ENCODE measurements around the gene PICALM. TPM values are rescaled to one million over a fixed set of nuclear protein-coding genes. Genes with fewer than 3 reads are reported as not detected.

The PICALM gene
- total RNA-seq, 1 experiment from 2014 or later = 90.0 TPM

DNA sequence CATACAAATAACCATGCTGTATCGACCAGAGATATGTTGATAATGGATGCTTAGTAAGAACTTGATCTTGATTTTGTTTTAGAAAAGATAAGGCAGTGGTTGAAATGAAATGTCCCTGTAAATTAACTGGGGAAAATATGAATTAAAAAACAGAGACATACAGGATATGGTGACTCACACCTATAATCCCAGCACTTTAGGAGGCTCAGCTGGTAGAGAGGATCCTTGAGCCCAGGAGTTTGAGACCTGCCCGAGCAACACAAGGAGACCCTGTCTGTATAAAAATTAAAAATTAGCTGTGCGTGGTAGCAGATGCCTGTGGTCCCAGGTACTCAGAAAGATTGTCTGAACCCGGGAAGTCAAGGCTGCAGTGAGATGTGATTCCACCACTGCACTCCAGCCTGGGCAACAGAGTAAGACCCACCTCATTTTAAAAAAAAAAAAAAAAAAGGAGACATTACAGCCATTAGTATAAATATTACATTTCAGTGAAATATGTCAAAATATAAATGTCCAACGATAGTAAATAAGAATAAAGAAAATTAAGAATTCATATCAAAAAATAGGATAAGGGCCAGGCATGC, 4.6 kb downstream of the PICALM start:
- DNase-seq = peak; percentile 41
- H3K36me3 ChIP-seq = peaks cover 16% of the 10 kb centered on the region
- H3K9me3 ChIP-seq = peaks cover 2% of the 10 kb centered on the region; the same call in 1 of the 2 replicates
- peak overlapping the region; percentile 22; the same call in 1 of the 2 replicates for H3K4me3 ChIP-seq
- H3K27me3 ChIP-seq = no peaks in the 10 kb centered on the region

- peaks cover 16% of the 10 kb centered on the region for H3K36me3 ChIP-seq
- peak overlapping the region; percentile 22; the same call in 1 of the 2 replicates for H3K4me3 ChIP-seq
- no peaks in the 10 kb centered on the region for H3K27me3 ChIP-seq
- no peak for DNase-seq
- H3K9me3 ChIP-seq = peaks cover 2% of the 10 kb centered on the region; the same call in 1 of the 2 replicates
These were observed 5.3 kb downstream of the PICALM start for GRCh38 chr11:86063536-86063935.

DNA sequence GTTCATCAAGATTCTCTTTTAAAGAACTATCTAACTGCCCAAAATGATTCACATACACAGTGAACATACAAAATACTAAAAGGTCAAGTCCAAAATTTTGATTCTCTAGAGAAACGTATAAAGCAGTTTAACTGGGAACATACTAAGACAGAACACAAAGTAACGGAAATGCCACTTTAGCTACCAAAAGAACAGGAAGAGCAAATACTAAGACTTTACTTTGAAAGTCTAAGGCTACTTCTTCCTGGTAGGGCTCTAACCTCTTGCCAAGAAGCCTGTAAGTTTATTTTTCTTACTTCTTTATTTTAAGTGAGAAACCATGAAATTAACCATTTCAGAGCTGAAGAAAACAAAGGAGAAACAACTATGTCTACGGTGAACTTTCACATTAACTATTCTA, 6.2 kb downstream of the PICALM start:
- no peak overlapping the region for H3K4me3 ChIP-seq
- DNase-seq = no peak

DNA sequence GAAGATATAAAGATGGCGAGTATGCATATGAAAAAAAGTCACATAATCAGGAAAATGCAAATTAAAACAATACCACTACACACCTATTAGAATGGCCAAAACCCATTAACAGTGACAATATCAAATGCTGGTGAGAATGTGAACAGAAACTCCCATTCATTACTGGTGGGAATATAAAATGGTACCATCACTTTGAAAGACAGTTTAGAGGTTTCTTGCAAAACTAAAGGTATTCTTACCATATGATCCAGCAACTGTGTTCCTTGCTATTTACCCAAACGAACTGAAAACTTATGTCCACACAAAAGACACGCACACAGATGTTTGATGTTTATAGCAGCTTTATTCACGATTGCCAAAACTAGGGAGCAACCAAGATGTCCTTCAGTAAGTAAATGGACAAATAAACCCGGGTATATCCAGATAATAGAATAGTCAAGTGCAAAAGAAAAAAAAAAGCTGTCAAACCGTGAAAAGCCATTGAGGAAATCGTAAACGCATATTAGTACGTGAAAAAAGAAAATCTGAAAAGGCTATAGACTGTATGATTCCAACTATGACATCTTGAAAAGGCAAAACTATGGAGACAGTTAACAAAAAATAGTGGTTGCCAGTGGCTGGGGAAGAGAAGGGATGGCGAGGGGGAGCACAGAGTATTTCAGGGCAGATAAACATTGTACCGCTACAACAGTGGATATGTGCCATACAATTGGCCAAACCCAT, 7.2 kb downstream of the PICALM start:
- no peaks in the 10 kb centered on the region for H3K27me3 ChIP-seq

More for the DNA sequence above, 6.2 kb downstream of the PICALM start:
- no peaks in the 10 kb centered on the region for H3K27me3 ChIP-seq
- H3K9me3 ChIP-seq = peaks cover 2% of the 10 kb centered on the region; the same call in 1 of the 2 replicates
- H3K36me3 ChIP-seq = peaks cover 12% of the 10 kb centered on the region

DNA sequence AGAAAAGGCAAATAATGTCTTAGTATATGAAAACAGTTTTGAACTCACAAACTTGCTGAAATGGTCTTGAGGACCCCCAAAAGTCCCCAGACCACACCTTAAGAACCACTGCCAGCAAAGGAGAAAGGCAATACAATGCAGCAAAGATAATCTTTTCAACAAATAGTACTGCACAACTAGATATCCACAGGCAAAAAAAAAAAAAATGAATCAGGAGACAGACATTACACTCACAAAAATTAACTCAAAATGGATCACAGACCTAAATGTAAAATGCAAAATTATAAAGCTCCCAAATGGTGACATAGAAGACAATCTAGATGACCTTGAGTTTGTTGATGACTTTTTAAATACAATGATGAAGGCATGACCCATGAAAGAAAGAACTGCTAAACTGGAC, 8.3 kb downstream of the PICALM start:
- Histone ChIP-seq H3K36me3 (peaks cover 17% of the 10 kb centered on the region), H3K4me3 (no peak overlapping the region), H3K9me3 (peaks cover 2% of the 10 kb centered on the region; the same call in 1 of the 2 replicates), H3K27me3 (no peaks in the 10 kb centered on the region)
- DNase-seq = no peak

More for the DNA sequence above, 7.2 kb downstream of the PICALM start:
- peaks cover 2% of the 10 kb centered on the region; the same call in 1 of the 2 replicates for H3K9me3 ChIP-seq
- DNase-seq = no peak
- H3K36me3 ChIP-seq = peaks cover 14% of the 10 kb centered on the region
- H3K4me3 ChIP-seq = no peak overlapping the region

DNA sequence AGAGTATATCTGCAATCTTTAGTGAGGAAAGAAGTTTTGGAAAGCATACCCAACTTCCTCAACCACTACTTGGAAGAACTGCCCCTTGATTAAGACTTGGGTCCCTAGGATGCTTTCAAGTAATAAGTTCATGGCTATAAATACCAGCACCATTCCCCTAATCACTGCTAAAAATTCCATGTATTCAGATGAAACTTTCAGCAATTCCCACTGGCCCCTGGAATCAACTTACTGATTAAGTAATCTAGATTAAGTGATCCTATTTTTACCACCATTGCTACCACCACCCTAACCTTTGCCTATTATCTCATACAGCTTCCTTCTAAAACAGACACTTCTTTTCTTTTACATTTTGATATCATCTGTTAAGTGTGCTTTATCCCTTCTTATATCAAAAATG, 10.5 kb downstream of the PICALM start:
- no peak for DNase-seq
- Histone ChIP-seq H3K4me3 (no peak overlapping the region), H3K27me3 (no peaks in the 10 kb centered on the region), H3K9me3 (peaks cover 2% of the 10 kb centered on the region; the same call in 1 of the 2 replicates), H3K36me3 (peaks cover 17% of the 10 kb centered on the region)

DNA sequence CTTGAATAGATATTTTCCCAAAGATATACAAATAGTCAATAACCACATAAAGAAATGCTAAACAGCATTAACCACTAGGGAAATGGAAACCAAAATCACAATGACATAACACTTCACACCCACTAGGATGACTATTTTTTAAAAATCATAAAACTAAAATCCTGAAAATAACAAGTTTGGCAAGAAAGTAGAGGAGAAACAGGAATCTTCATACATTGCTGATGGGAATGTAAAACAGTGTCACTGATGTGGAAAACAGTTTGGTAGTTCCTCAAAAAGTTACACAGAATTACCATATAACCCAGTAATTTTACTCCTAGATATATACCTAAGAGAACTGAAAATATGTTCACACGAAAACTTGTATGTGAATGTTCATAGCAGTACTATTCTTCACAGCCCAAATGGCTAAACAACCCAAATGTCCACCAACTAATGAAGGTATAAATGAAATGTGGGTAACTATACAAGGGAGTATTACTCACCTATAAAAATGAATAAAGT, 12.5 kb downstream of the PICALM start:
- H3K9me3 ChIP-seq = peaks cover 4% of the 10 kb centered on the region; the same call in 1 of the 2 replicates
- DNase-seq = no peak
- no peaks in the 10 kb centered on the region for H3K27me3 ChIP-seq
- H3K36me3 ChIP-seq = peaks cover 13% of the 10 kb centered on the region
- no peak overlapping the region for H3K4me3 ChIP-seq

GRCh38 chr11:86052693-86053641, 15.9 kb downstream of the PICALM start:
- Histone ChIP-seq H3K36me3 (peaks cover 9% of the 10 kb centered on the region), H3K9me3 (0 out of 2 replicates have a peak, but pooled peaks cover 4% of the 10 kb centered on the region), H3K27me3 (no peaks in the 10 kb centered on the region), H3K4me3 (no peak overlapping the region)
- no peak for DNase-seq

DNA sequence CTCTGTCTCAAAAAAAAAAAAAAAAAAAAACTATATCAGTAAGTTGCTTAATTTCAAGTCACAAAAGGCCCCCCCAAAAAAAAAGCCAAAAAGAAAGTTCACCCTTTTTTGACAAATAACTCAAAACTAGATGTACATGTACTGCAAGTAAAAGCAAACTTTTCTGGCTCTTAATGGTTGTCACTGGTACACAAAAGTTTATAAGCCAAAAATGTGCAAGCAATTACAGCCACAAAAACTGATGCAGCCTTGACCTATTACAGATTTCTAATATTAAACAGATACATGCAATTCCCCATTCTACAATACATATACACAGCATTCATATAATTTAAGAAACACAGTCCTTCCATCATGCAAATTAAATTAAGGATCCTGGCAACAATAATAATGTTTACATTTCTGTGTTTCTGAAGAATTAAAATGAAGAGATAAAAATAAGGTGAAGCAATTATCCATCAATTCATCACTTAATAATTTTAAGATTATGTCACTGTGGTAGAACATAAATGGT, 18.6 kb downstream of the PICALM start:
- Histone ChIP-seq H3K9me3 (0 out of 2 replicates have a peak, but pooled peaks cover 4% of the 10 kb centered on the region), H3K4me3 (no peak overlapping the region), H3K36me3 (no peaks in the 10 kb centered on the region; the same call in 1 of the 2 replicates), H3K27me3 (no peaks in the 10 kb centered on the region)
- no peak for DNase-seq

GRCh38 chr11:86047275-86047991, 21.5 kb downstream of the PICALM start:
- peak; percentile 55 for DNase-seq
- H3K4me3 ChIP-seq = no peak overlapping the region

GRCh38 chr11:86046116-86046515, 22.8 kb downstream of the PICALM start:
- H3K27me3 ChIP-seq = no peaks in the 10 kb centered on the region
- no peak for DNase-seq
- no peak overlapping the region for H3K4me3 ChIP-seq

More at GRCh38 chr11:86047275-86047991, 21.5 kb downstream of the PICALM start:
- no peaks in the 10 kb centered on the region for H3K9me3 ChIP-seq
- no peaks in the 10 kb centered on the region; the same call in 1 of the 2 replicates for H3K36me3 ChIP-seq
- no peaks in the 10 kb centered on the region for H3K27me3 ChIP-seq

DNA sequence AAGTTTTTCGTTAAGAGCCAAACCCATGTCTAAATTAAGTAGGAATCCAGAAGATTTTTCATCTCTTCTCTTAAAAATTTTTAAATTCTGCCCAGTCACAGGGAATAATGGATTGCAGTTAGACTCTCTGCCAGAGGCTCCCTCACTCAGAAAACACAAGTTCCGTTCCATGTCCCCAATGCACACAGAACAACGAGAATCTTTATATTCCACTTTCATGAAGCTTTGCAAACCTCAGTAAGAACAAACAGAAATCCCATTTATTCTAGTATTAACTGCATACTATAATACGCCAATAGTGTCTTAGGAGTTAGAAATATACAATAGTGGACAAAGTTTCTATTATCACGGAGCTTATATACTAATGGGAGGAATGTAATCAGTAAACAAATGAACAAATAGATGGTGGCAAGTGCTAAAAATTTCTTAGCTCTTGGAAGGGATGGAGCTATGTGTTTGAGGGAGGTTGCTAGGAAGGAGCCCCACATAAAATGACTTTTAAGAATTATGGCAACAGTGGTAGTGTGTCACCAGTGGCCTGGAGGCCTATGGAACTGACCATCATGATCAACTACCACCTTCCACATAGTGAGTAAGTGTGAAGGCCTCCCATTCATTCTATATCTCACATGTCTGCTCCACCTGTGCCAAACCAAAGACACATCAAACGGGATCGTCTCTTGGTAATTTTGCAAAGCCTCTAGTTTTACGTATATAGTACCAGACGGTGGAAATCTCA, 24.9 kb downstream of the PICALM start:
- Histone ChIP-seq H3K4me3 (no peak overlapping the region), H3K9me3 (no peaks in the 10 kb centered on the region), H3K36me3 (0 out of 2 replicates have a peak, but pooled peaks cover 2% of the 10 kb centered on the region), H3K27me3 (no peaks in the 10 kb centered on the region)
- no peak for DNase-seq

More at GRCh38 chr11:86046116-86046515, 22.8 kb downstream of the PICALM start:
- Histone ChIP-seq H3K36me3 (no peaks in the 10 kb centered on the region), H3K9me3 (no peaks in the 10 kb centered on the region)

- peak; percentile 63 for DNase-seq
- Histone ChIP-seq H3K4me3 (peak overlapping the region; percentile 9), H3K27me3 (no peaks in the 10 kb centered on the region), H3K36me3 (0 out of 2 replicates have a peak, but pooled peaks cover 2% of the 10 kb centered on the region), H3K9me3 (no peaks in the 10 kb centered on the region)
These were observed 26.9 kb downstream of the PICALM start for GRCh38 chr11:86041975-86042378.

- peak overlapping the region; percentile 9 for H3K4me3 ChIP-seq
- peaks cover 5% of the 10 kb centered on the region; the same call in 1 of the 2 replicates for H3K36me3 ChIP-seq
- no peak for DNase-seq
- no peaks in the 10 kb centered on the region for H3K9me3 ChIP-seq
- H3K27me3 ChIP-seq = no peaks in the 10 kb centered on the region
These were observed 27.7 kb downstream of the PICALM start for GRCh38 chr11:86040919-86041850.
